Jurkat, Clone E6-1 (cell line): Measurements from ENCODE around the gene MFSD8.

ENCODE experiments used
- DNase-seq: peaks from one replicate; pipeline ENCODE4 v3.0.0-alpha.2; 2011; ENCODE audit warnings: low read depth, low spot score
- H3K4me3 ChIP-seq: 2 replicates; pipeline ENCODE4 v1.5.1; 2011; ENCODE audit warnings: mild to moderate bottlenecking, low read length, control low read depth, moderate library complexity

The MFSD8 gene

DNA sequence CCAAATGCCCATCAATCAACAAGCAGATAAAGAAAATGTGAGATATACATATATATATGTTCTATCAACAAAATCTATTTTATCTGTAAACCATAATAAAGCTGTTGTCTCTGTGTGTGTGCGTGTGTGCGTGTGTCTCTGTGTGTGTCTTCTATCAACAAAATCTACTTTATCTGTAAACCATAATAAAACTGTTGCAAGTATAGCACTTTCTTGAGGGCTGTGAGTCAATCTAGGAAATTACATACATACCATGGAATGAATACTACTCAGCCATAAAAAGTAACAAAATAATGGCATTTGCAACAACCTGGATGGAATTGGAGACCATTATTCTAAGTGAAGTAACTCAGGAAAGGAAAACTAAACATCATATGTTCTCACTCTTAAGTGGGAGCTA lies 96.8 kb downstream of the MFSD8 start:
- no peak for DNase-seq
- H3K4me3 ChIP-seq: no peak overlapping the region
